SK-N-DZ (cell line): ENCODE results near the gene DNAH2.

Experiments used
- DNase-seq: peaks from one replicate; pipeline ENCODE4 v3.0.0-alpha.2; 2015; ENCODE audit warnings: low spot score

The DNAH2 gene

GRCh38 chr17:7864995-7865650 lies 147.6 kb downstream of the DNAH2 start:
- DNase-seq: no peak

GRCh38 chr17:7867881-7868329 lies 150.4 kb downstream of the DNAH2 start:
- no peak for DNase-seq

- DNase-seq: no peak
These were observed 155.5 kb downstream of the DNAH2 start for GRCh38 chr17:7873051-7873450.

GRCh38 chr17:7875804-7876370 lies 158.3 kb downstream of the DNAH2 start:
- DNase-seq: no peak

GRCh38 chr17:7878234-7878633 lies 160.7 kb downstream of the DNAH2 start:
- no peak for DNase-seq

GRCh38 chr17:7880076-7880868 lies 162.7 kb downstream of the DNAH2 start:
- peak; percentile 47 for DNase-seq

- no peak for DNase-seq
These were observed 163.9 kb downstream of the DNAH2 start for GRCh38 chr17:7881276-7882054.

- DNase-seq: no peak
These were observed 164.5 kb downstream of the DNAH2 start for GRCh38 chr17:7882068-7882467.

GRCh38 chr17:7882629-7883028 lies 165.1 kb downstream of the DNAH2 start:
- no peak for DNase-seq
